D341Med (cell line): Measurements from ENCODE around the gene IL1R1.

Experiments
- DNase-seq: peaks from one replicate; pipeline ENCODE4 v3.0.0; 2012; ENCODE audit warnings: low spot score

The IL1R1 gene

DNA sequence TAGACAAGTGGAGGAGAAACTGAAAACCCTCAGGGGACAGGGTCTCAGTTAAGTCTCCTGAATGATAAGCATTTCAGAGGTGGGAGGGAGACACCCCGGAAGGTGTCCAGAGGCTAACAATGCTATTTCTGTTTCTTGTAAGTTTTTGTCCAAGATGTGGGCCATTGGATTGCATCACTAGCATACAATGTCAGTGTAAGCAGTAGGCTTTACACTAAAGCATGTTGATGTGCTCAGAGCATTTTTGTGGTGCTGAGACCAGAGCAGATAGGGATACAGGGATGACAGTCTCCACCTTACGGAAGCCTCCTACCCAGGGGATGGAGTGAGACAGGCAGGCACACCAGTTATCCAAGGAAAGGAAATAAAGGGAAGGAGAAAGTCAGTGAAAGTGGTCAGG, 2.2 kb upstream of the IL1R1 start:
- DNase-seq, result no peak

DNA sequence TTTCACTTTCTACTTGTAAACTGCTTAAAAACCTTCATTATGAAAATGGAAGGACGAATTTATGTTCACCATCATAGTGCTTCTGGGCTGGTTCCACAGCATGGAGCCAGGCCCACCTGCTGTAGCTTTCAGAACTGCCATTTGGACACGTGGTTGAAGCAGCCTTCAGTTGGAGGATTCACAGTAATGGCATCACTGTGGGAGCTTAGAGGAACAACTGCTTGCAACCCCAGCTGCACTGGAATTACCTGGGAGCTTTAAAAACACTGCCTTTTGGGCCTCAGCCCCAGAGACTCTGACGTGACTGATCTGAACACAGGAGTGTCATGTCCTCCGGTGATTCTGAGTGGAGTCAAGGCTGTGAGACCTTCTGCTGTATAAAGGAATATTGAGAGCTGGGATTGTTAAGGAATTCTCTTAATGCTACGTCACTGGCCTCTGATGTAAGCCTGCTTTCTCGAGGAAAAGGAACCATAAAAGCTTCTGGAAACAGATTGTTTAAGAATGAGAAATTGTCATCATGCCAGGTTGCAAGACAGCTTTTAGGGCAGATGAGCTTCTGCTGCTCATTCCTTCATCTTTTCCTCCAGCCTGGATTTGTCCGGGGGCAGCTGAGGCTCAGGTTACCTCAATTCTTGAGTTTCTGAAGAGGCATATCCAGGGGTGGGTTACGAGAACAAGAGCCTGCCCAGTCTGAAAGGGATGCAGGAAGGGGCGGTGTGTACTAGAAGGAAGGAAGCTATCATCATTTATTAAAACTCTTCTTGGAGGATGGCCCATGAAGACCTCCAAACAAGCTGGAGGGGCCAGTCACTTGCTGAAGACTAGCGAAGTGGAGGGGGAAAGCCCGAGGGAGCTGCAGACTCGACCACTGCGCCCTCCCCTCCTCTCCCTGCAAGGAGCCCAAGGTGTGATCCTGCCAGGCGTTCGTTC, 1.3 kb upstream of the IL1R1 start:
- DNase-seq, result no peak

DNA sequence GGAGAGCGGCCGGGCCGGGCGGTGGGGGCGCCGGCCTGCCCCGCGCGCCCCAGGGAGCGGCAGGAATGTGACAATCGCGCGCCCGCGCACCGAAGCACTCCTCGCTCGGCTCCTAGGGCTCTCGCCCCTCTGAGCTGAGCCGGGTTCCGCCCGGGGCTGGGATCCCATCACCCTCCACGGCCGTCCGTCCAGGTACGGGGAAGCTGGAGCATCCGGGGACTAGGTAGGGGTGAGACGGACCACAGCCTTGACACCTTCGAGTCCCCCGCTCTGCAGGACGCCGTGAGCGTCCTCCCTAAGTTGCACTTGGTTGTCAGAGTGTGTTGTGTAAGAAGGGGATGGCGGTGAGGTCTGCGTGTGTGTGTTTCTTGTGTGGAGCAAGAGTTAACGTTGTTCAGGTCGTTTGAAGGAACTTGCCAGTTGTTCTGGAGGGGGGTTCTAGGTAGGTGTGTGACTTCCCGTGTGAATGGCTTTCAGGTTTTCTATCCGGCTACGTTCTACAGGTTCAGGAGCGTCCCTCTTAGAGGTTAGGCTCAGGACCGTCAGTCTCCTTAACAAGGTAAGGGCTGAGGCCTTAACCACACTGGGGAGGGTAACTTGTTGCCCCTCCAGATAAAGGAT, 393 bp downstream of the IL1R1 start:
- DNase-seq, result no peak

DNA sequence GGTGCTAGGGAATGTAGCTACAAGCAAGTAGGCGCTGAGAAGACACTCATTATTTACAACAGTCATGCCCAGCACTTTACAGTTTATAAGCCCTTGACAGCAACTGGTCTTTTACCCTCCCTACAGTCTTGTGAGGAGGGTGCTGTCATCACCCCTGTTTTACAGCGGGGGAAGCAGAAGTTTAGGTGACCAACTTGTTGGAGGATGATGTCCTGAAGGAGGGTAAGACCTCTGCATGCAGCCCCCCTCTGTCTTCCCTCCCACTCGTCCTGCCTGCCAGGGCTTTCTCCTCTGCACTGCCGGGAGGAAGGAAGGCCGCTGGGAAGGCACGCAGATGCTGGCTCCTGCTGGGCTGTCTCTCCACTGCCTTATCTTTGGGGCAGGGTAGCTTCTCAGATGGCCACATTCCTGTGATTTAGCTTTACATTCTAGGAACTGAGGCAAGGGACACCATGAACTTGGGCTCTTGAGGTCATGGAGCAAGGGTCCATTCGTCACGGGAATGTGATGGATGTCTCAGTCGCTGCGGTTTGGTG, 972 bp downstream of the IL1R1 start:
- DNase-seq, result no peak

DNA sequence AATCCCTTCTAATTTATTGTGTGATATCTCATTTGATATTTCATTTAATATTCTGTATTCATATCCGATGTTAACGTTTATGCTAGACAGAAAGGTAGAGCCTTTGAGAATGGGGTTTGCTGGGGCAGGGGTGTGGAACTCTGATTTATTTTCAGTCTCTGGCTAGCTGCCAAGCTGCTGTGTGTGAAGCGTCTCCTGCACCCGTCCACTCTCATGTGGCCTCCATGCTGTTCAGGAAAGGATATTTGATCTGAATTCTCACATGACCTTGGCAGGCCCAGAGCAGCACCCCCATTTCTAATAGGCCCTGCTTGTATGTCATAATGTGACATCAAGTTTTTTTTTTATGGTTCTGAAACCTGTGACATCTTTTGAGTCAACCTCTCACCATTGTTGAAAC, 1.6 kb downstream of the IL1R1 start:
- DNase-seq, result no peak

DNA sequence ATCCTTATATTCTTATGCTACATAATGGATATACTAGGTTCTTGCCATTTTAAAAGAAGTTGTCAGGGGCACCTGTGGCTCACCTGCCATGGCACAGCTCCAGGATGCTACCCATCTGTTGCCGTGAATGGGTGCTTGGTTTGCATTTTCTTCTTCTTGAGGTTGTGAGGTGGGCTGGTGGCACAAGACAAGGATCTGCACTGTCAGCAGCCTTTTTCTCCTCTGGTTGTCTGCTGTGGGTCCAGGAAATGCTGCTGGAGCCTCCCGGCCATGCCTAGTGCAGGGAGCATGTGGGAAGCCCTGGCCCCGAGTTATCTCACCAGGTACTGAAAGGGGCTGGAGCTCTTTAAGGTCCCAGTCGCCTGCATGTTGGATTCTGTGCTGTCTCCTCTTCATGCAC, 2.6 kb downstream of the IL1R1 start:
- DNase-seq, result no peak

DNA sequence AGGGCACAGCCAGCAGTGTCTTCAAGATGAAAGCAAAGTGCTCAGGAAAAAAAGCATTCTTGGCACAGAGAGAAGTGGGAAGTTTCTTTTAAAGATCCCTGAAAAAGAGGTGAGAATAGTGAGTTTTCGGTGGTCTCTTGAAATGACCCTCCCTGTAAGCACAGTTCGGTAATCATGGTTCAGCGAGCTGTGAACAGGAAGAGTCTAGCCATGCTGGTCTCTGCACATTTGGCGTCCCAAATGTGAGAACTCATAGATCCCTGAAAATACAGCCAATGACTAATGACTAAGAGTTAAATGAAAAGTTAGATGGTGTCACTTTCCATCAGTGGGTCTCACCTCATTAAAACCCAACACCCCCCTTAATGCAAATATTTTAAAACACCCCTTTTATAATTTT, 3.4 kb downstream of the IL1R1 start:
- DNase-seq, result no peak

DNA sequence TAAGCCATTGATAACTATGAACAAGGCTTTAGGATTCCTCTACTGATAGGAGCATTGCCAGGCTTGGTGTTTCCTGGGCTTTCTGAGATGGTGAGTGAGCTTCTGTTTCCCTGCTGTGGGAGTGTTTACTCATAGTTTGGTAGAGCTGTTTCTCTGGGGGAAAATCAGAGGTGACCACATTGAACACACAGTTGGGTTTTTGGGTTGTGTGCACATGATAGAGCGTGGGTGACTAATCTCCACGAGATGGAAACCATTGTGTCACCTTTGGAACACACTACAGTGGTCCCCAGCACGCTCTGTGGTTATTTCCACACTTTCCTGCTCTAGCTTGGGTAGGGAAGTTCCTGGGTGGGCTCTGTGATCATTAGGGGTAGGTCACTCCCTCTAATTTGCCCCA, 5.4 kb downstream of the IL1R1 start:
- no peak for DNase-seq

DNA sequence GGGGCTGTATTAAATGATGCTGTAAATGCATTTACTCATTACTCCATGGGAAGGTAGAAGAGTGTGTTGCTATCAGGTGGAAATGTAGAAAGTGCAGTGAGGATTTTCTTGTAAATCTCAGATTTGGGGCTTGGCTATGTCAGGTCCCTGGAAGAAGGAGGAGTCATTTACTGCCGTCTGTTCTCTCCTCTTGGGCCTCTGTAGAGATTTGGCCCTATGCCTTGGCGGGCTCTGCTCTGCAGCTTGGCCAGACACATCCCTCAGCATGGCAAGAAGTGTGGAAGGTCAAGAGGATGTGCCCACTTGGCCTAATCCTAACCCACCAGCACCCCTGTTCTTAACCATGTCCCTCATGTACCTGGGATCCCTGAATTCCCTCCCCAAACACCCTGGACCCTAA, 6.7 kb downstream of the IL1R1 start:
- DNase-seq, result no peak

DNA sequence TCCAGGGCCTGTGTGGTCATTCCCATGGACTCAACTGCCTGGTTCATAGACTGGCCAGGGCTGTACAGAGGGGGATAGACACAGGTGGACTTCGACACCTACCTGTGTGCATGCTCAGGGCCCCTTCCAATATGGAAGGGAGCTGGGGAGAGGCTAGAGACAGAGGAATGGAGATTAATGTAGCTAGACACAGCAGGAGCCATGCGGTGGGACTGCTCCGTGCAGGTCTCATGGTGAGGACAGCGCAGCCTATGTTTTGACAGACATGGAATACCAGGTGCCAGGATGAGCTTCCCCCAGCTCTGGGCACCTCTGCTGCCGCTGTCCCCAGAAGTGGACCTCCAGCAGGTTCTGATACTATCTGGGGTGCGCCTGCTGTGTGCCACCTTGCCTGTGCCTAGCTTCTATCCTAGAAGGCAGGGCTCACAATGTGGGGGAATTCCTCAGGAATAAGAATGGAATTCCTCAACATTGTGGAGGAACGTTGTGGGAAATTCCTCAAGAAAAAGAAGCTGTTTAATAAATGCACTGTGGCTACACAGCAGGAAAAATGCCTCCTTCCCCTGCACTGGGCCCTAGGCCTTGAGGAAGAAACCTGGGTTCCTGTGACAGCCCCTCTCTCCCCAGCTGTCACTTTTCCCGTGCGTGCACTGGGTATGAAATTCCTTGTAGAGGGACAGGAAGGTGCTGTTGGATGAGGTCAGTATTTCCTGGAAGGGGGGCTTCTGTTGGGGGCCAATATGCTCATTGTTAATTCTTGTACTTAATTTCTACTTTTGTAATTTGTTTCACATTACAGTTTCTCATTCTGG, 7.3 kb downstream of the IL1R1 start:
- DNase-seq, result no peak

DNA sequence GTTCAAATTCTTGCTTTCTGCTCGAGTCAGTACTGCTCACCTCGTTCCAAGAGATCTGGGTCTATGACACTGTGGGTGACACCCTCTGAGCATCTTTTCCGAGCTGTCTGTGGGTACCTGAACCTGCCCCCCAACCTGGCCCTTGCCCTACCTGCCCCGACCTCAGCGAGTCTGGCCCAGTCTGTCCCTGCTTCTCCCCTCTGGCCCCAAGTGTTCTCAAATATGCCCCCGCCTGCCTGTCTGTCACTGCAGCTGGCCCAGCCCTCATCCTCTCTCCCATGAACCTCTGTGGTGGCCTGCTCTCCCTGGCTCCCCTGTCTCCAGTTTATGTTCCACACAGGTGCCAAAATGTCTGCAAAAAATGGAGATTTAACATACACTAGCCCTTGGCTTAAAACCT, 11.8 kb downstream of the IL1R1 start:
- DNase-seq, result no peak

DNA sequence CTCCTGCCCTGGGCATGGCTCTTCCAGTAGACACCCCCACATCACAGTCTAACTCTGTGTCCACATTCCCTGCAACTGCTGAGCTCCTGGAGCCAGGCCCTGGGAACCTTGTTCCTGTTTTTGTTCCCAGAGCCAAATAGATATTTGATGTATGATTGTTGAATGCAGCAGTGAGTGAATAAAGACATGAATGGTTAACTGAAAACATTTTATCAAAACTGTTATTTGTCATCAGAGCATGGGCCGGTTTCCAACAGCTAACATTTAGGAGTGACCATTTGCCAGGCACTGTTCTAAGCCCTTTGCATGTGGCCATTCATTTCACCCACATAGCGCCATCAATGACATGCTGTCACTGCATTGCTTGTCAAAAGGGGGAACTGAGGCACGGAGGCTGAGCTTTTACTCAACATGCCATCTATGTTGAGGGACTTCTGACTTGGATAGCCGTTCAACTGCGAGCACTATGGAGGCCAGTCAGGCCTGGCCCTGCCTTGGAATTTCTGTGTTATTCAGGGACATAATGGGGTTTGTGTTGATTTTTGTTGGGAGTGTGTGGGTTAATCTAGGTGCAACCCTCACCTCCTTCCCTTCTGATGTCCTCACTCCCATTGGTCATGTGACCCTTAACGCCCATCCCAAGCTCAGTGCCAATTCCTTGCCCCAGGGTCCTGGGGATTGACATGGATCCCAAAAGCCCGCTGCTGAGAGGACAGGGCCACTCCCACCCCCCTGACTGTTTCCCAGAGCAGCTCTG, 12.6 kb downstream of the IL1R1 start:
- no peak for DNase-seq

DNA sequence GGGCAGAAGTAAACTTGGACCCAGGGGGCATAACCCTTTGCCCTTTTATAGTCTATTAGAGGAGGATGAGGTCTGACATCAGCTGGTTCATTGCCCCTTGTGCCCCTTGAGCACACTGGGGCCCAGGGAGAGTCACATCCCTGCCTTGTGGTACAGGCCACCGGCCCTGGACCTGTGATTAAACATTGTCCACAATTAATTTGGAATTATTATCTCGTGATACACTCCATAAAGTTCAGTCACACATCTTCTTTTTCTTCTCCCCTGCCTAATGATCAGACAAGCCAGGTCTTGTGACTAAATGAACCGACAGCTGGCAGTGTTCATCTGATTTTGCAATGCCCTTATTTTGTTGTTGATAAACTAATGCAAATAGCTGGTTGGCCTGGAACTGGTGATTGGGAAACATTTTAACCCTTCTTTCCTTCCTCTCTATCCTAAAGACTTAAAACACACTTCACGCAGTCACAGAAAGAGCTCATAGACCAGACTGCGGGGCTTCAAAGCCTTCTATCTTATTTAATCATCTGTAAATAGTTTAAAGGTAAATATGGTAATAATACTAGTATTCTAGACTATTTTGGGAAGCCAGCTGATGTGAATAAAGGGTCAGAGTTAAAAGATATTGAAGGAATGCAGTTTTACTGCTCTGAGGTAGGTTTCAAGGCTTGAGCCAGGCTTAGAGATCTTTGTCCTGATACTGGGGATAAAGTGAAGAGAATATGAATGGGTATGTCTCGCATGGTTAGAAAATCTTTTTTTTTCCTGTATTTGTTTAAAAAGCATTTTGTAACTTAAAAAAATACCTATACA, 13.4 kb downstream of the IL1R1 start:
- no peak for DNase-seq

DNA sequence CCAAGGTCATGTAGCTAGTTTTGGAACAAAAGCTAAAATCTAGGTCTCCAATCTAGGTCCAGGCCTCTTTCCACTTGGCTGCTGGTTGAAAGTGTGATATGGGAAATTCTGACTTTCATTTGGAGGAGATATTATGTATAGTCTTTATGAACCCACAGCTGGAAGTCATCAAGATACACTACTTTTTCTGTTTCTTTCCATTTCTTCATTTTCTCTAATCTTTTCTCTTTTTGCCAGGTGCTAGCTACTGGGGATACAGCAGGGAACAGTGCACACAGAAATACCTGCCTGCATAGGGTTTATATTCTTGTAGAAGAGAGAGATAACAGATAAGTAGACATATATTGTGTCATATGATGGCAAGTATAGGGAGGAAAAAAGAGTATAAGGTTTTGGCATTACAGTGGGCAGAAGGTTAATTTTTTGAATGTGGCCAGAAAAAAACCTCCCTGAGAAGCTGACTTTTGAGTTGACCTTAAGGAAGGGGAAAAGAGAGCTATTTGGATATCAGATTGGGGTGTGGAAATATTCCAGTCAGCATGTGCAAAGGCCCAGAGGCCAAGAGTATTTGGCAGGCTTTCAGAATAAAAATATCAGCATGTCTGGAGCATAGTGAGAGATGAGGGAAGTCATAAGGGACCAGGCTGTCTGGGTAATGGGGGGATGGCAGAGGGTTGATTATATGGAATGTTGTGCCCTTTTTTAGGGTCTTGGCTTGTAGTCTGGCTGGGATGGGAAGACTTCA, 15.6 kb downstream of the IL1R1 start:
- DNase-seq, result no peak

DNA sequence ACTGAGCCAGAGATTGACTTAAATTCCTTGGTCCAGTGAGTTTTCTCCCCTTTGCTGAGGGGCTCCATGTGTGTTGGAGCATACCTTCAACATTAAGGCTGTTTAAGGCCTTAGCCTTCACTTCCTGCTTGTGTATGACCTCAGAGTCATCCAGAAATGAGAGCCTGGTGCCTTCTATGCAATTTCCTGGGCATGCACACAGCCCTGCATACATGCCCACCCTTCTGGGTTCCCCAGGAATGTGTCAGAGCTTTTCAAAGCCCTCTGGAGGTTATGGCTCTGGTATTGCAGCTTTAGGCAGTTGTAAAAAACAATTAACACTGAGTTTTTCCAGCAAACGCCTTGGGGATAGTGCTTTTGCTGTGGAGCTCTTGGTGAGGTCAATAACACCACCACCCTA, 16.7 kb downstream of the IL1R1 start:
- no peak for DNase-seq

DNA sequence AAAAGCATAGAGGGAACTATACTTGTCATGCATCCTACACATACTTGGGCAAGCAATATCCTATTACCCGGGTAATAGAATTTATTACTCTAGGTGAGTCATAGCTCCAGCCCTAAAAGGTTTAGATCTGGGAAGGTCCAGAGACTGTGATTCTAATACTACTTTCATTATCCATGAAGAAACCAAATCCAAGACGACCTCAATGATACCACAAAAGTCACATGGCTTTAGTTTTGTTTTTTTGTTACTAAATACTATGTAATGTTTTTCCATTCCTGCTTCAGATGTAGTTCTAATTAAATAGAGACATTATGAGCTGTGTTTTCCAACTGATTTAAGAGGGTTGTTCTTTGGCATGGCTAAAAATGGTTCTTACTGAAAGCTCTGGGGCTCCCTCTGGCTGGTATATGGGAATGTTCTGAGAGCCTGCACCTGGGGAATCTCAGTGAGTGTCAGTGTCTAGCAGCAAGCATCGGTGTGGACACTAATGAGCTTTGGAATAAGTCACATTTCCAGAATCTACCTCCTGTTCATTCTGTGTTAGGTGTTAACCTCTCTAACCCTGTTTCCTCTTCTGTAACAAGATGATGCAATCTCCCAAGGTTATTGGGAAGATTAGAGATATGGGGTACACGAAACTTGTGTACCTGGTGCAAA, 23.8 kb downstream of the IL1R1 start:
- no peak for DNase-seq

DNA sequence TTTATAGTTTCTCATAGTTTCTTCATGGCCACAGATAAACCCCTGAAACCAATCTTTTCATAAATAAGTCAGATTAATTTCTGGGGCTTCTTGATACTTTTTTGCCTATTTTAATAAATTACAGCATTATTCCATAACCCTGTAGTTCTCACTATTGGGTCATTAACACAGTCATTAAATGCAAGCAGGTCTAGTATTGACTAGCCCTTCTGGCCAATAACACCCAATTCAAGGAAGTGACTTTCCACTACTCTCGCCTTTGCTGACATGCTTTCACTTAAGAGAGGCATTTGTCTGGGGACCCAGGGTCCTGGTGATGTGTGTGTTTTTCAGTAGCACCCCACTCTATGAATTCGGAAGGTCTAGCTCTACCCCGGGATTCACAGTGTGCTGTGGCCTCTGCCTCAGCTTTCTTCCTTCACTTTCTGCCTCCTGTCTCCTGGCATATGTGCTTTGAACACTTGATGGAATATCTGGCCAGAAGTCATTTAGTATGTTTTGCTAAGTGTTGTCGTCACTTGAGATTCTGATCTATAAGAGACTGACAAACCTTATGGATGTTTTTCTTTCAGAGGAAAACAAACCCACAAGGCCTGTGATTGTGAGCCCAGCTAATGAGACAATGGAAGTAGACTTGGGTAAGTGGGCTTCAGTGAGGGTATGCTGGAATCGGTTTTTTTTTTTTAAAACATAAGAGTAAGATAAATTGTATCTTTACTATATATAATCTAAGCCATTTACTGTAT, 25.7 kb downstream of the IL1R1 start:
- DNase-seq, result no peak

DNA sequence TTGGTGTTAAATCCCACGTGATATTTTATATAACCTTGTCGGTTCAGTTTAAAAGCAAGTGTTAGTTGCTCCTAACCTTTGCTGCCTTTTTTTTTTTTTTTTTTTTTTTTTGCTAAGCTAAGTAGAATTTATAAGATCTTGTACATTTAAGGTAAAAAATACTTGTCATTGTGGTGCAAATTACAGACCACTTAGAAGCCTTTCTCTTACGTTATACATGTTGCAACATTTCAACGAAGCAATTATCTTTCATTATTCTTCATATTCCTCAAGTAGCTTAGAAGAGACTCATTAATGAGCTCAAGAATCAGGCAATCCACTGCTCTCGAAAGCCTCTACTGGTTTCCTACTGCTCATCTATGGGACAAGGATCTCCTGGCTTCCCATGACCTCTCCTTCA, 29.4 kb downstream of the IL1R1 start:
- DNase-seq, result no peak

DNA sequence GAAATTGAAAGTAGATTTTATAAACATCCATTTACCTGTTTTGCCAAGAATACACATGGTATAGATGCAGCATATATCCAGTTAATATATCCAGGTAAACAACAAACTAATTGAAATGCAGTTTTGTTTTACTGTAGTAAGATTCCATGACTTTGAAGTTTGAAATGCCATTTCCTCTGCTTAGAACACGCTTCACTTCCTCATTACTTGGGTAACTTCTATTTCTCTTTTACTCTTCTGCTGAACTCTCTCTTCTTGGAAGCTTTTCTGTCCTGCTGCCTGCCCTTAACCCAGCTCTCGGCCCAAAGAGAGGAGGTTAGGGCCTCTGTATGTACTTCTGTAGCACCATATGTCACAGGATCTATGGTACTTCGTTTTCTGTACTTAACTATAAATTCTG, 30.2 kb downstream of the IL1R1 start:
- no peak for DNase-seq
